ENCODE data around the gene HSD17B1.
"Not testable (repeated sequence)": the region's sequence is repeated elsewhere in the genome, so short reads cannot be mapped to it uniquely, and the experiment has no call there.

HSD17B1 gene

DNA sequence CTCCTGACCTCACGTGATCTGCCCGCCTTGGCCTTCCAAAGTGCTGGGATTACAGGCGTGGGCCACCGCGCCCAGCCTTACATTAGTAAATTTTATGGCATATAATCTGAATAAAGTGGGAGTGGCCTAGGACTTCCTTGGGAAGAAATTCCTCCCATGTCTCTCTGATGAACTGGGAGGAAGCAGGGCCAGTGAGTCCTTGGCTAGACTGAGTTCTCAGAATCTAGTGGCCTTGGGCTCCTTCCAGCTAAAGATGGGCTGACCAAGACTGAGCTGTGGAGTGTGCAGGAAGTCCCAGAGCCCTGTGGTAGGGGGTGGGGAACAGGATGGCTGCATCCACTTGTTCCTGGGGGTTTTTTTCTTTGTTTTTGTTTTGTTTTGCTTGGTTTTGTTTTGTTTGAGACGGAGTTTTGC is 26.7 kb upstream of the HSD17B1 start:
- no peak for DNase-seq

DNA sequence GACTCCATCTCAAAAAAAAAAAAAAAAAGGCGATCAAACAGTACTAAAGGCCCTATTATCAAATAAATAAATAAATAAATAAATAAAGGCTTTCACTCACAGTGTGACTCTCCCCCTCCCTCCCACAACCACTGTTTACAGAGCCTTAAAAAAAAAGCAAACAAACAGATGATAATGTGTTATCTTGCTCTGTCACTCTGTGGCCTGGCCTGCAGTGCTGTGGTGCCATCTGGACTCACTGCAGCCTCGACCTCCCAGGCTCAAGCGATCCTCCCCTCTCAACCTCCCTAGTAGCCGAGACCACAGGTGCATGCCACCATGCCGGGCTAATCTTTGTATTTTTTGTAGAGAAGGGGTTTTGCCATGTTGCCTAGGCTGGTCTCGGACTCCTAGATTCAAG is 24.8 kb upstream of the HSD17B1 start:
- no peak for DNase-seq

DNA sequence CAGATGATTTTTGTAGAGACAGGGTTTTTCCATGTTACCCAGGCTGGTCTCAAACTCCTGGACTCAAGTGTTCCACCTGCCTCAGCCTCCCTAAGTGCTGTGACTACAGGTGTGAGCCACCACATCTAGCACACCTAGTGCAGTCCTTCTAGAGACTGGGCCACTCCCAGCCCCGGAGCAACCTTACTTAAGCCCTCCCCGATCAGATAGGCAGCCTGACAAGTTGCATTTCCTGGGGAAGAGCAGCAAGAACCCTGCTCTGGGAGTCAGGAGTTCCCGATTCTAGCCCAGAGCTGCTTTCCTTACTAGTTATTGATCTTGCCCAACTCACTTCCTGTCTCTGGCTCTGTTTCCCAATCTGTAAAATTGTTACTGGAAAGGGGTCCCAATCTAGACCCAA is 23.7 kb upstream of the HSD17B1 start:
- no peak for DNase-seq

DNA sequence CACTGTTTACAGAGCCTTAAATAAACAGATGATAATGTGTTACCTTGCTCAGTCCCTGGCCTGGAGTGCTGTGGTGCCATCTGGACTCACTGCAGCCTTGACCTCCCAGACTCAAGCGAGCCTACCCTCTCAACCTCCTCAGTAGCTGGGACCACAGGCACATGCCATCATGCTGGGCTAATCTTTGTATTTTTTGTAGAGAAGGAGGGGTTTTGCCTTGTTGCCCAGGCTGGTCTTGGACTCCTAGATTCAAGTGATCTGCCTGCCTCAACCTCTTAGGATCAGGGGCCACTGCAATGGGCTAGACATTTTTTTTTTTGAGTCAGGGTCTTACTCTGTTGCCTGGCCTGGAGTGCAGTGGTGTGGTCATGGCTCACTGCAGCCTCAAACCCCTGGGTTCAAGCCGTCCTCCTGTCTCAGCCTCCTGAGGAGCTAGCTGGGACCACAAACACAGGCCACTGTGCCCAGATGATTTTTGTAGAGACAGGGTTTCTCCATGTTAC is 21.7 kb upstream of the HSD17B1 start:
- peak; percentile 44 for DNase-seq

DNA sequence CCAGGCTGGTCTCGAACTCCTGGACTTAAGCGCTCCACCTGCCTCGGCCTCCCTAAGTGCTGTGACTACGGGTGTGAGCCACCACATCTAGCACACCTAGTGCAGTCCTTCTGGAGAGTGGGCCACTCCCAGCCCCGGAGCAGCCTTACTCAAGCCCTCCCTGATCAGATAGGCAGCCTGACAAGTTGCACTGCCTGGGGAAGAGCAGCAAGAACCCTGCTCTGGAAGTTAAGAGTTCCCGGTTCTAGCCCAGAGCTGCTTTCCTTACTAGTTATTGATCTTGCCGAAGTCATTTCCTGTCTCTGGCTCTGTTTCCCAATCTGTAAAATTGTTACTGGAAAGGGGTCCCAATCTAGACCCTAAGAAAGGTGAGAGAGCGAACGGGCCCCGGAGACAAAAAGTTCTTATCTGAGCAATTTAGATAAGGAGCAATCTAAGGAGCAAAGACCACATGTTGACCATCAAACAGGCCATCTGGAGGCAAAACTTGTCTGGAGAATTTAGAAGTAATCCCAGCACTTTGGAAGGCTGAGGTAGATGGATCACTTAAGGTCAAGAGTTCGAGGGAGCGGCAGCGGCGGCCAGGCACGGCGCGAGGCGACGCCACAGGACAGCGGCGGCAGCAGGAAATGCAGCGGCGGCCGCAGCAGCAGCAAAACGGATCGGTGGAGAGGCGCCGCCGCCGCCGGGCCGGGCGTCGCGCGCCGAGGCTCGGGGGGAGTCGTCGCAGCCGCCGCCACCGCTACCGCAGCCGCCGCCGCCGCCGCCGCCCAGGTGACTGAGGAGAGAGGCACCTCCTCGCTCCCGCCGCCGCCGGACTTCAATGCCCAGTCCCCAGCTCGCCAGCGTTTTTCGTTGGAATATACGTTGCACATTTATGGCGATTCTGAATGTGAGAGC is 21.0 kb upstream of the HSD17B1 start:
- DNase-seq = peak; percentile 24

DNA sequence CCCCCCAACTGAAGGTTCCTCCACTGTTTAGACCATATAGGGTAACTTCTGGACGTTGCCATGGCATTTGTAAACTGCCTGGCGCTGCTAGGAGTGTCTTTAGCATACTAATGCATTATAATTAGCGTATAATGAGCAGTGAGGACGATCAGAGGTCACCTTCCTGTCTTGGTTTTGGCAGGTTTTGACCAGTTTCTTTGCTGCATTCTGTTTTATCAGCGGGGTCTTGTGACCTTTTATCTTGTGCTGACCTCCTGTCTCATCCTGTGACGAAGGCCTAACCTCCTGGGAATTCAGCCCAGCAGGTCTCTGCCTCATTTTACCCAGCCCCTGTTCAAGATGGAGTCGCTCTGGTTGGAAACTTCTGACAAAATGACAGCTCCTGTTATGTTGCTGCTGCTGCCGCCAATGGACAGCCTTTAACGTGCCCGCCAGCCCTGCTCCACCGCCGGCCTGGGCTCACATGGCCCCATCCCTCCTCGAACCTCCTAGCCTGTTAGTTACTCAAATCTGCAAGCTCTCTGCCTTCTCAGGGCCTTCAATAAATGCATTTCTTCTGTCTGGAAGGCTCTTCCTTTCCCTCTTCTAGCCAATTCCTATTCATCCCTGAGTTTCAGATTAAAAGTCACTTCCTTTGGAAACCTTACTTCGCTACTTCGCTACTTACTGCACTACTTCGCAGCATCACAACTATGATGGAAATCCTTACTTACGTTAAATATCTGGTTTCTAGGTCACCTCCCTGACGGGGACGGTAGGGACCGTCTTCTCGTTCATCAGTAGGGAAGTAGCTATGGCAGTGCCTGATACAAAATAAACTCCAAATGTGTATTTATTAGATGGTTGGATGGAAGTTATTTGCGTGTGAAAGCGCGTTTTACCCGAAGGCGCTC is 17.3 kb upstream of the HSD17B1 start:
- DNase-seq = no peak

DNA sequence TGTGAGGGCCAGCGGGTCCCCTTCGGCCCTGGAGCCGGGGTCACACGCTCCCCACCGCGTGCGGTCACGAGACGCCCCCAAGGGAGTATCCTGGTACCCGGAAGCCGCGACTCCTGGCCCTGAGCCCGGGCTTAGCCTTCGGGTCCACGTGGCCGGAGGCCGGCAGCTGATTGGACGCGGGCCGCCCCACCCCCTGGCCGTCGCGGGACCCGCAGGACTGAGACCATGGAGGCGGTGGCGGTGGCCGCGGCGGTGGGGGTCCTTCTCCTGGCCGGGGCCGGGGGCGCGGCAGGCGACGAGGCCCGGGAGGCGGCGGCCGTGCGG is 16.7 kb upstream of the HSD17B1 start, which contains the start of gene NAGLU:
Gene NAGLU, plus strand, starts transcription at position 194 of the 324 bp plus-strand sequence. Its CDS starts 32 bp downstream, at position 226.
- DNase-seq = peak; percentile 68

DNA sequence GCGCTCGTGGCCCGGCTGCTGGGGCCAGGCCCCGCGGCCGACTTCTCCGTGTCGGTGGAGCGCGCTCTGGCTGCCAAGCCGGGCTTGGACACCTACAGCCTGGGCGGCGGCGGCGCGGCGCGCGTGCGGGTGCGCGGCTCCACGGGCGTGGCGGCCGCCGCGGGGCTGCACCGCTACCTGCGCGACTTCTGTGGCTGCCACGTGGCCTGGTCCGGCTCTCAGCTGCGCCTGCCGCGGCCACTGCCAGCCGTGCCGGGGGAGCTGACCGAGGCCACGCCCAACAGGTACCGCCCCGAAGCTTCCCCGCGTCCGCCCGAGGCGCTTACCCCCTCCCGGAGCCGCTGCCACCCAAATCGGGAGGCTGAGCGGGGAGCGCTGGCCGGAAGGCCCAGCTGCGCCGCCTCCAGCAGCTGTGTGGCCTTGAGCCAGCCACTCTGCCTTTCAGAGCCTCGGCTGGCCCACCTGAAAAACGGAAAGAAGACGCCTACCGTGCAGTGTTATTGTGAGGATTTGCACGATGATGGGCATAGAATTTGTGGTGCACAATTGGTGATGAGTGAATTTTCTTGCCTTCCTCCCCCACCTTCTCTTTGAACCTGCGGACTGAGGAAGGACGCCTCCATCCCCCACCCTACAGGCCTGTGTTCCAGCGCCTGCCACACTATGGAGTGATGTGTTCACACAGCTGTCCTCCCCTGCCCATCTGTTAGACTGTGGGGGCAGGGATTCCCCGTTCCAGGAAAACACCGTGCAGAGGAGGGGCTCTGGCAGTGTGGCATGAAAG is 16.2 kb upstream of the HSD17B1 start:
- DNase-seq = peak; percentile 55

DNA sequence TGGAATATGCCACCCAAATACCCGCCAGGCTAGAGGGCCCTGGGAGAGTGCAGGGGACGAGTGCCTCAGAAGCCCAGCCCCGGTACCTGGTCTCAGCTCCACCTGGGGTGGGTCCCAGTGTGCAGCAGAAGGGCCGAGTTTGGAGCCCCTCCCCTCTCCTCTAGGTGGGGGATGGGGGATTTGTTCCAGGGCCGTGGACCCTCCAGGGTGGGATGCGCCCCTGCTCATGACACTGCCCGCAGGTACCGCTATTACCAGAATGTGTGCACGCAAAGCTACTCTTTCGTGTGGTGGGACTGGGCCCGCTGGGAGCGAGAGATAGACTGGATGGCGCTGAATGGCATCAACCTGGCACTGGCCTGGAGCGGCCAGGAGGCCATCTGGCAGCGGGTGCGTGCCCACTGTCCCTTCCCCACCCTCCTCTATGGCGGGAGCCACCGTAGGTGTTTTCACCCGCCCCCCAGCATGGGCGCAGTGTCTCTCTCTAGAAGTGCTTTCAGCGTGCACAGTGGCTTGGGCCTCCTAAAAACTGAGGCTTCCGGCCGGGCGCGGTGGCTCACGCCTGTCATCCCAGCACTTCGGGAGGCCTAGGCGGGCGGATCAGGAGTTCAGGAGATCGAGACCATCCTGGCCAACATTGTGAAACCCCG is 15.4 kb upstream of the HSD17B1 start:
- DNase-seq = no peak

DNA sequence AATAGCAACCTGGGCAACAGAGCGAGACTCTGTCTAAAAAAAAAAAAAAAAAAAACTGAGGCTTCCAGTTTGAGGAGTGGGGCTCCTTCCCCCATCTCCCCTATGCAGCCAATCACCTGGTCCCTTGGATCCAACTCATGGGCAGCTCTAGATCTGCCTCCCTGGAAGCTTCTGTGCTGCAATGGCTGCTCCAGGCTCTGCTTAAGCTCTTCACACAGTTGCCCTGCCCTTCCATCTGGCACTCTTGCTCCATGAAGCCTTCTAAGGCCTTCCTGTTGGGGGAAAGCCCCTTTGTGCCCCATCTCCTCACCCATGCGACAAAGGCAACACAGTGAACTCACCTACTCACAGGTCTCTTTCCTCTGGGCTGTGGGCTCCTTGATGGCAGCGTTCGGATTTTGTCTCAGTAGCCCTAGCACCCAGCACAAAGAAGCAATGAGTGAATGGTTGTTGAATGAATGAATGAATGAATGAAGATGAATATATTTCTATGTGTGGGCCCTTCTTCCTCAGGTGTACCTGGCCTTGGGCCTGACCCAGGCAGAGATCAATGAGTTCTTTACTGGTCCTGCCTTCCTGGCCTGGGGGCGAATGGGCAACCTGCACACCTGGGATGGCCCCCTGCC is 14.8 kb upstream of the HSD17B1 start:
- no peak for DNase-seq

DNA sequence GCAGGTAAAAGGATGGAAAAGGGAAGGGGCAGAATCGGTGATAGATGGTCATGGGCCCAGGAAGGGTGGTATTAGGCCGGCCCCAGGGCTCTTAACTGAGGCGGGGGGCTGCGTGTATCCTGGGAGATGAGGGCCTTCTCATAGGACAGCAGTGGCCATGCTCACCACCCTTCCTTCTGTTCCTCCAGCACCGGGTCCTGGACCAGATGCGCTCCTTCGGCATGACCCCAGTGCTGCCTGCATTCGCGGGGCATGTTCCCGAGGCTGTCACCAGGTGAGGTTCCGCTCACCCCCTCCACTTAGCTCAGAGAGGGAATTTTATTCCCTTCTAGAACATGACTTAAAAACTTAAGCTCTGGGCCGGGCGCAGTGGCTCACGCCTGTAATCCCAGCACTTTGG is 14.2 kb upstream of the HSD17B1 start:
- no peak for DNase-seq

DNA sequence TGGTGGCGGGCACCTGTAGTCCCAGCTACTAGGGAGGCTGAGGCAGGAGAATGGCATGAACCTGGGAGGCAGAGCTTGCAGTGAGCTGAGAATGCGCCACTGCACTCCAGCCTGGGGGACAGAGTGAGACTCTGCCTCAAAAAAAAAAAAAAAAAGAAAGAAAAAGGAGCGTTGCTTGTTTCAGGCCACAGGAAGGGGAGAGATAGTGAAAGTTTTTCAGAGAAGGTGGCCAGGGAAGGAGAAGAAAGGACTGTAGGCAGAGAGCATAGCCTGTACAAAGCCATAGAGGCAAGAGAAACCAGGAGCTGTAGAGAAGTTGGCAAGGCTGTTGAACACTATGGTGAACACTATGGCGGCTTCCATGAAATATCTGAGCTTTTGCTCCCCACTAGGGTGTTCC is 12.2 kb upstream of the HSD17B1 start:
- not testable (repeated sequence) for DNase-seq

DNA sequence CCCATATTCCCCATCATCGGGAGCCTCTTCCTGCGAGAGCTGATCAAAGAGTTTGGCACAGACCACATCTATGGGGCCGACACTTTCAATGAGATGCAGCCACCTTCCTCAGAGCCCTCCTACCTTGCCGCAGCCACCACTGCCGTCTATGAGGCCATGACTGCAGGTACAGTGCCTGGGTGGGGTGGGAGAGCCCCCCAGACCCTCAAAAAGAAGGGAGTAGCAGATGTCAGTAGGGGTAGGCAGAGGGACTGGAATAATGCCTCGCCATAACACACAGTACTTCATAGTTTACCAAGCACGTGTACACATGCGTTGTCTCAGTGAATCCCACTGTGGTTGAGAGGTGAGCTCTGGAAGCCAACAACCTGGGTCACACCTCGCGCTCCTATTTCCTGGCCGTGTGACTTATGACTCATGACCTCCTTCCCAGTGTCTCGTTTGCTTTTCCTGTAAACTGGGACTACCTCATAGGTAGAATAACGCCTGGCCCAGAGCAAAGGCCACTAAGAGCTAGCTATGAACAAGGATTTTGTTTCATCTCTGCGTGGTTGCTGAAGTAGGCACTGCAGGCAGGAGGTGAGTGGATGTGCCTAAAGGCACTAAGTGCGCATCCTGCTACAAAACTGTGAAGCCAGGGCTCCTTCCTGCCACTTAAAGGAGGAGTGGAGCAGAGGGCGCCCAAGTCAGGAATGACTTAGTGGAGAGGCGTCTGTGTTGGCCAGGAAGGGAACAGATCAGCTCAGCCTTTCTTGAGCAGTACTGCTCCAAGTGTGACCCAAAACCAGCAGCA is 11.5 kb upstream of the HSD17B1 start:
- no peak for DNase-seq

DNA sequence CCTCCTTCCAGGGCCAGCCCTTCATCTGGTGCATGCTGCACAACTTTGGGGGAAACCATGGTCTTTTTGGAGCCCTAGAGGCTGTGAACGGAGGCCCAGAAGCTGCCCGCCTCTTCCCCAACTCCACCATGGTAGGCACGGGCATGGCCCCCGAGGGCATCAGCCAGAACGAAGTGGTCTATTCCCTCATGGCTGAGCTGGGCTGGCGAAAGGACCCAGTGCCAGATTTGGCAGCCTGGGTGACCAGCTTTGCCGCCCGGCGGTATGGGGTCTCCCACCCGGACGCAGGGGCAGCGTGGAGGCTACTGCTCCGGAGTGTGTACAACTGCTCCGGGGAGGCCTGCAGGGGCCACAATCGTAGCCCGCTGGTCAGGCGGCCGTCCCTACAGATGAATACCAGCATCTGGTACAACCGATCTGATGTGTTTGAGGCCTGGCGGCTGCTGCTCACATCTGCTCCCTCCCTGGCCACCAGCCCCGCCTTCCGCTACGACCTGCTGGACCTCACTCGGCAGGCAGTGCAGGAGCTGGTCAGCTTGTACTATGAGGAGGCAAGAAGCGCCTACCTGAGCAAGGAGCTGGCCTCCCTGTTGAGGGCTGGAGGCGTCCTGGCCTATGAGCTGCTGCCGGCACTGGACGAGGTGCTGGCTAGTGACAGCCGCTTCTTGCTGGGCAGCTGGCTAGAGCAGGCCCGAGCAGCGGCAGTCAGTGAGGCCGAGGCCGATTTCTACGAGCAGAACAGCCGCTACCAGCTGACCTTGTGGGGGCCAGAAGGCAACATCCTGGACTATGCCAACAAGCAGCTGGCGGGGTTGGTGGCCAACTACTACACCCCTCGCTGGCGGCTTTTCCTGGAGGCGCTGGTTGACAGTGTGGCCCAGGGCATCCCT is 9.3 kb upstream of the HSD17B1 start:
- DNase-seq = no peak

DNA sequence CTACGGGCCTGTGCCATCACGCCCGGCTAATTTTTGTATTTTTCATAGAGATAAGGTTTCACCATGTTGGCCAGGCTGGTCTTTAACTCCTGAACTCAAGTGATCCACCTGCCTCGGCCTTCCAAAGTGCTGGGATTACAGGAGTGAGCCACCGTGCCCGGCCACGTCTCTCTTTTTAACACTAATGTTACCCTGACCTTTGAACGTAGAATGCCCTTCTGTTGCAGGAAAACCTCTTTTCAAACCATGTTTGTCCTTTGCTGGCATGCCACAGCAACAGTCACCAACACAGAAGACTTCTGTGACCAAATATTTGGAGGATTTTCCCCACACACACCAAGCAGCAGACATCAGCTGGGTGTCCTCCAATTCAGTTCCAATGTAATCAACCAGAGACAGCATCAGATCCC is 7.8 kb upstream of the HSD17B1 start:
- no peak for DNase-seq

DNA sequence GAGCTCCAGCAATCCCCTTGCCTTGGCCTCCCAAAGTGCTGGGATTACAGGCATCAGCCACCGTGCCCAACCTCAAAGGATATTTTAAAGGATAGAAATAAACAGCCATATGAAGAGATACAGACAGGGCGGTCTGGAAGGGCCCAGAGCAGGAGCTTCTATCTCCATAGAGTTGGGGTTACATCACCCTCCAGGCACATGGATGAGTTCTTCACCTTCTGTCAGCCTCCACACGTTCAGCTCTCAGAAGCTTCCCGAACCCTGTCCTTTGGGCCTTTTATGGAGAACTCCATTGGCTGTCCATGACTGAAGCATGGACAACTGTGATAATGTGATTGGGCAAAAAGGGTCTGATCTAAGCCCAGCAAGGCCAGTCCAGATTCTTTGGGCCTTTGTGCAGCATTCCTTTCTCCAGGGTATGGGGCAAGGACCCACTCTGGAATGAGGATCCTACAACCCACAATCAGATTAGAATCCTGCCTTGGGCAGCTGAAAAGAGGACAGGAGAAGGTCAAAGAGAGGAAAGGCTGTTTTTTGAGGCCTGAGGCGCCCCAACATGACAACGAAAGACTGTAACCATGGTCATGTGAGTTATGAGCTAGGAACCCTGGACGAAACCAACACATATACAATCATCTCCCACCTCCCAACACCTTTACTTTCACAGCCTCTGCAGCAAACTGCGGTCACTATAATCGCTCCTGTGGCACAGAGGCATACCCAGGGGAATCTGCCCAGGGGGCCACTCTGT is 6.8 kb upstream of the HSD17B1 start:
- not testable (repeated sequence) for DNase-seq

DNA sequence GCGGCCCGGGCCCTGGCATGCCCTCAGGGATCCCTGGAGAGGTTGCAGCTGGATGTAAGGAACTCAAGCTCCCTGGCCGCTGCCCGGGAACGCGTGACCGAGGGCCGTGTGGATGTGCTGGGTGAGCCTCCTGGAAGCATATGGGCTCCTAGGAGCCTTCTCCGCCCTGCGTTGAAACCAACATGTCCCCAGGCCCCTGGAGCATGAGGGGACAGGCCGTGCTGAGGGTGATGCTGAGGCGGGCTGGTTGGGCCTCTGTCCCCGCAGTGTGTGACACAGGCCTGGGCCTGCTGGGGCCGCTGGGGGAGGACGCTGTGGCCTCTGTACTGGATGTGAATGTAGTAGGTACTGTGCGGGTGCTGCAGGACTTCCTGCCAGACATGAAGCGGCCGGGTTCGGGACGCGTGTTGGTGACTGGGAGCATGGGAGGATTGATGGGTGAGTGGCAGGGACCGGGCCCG is 5.7 kb upstream of the HSD17B1 start:
- DNase-seq = no peak

DNA sequence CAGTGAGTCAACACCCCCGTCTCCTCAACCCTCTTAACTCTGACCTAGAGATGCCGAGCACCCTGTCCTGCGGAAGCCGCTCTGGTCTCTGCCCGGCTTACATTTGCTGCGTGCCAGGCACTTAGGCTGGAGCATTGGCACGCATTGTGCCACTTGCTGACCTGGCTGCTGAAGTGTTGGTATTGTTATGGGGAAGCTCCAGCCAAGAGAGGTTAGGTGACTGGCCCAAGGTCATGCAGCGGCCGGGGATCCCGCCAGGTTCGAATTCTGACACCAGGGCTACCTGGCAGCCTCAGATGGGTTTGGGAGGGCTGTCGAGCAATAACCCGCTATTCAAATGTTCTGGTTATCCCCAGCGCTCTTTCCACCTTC is 5.0 kb upstream of the HSD17B1 start:
- DNase-seq = no peak

All from DMS153 (cell line).